ENCODE results near the gene MSI1. TPM values are rescaled to one million over a fixed set of nuclear protein-coding genes. Genes with fewer than 3 reads are reported as not detected.
A peak's percentile ranks its signal among the peaks of the same experiment; 100 is the strongest.

The MSI1 gene
- 0.11 TPM for total RNA-seq

DNA sequence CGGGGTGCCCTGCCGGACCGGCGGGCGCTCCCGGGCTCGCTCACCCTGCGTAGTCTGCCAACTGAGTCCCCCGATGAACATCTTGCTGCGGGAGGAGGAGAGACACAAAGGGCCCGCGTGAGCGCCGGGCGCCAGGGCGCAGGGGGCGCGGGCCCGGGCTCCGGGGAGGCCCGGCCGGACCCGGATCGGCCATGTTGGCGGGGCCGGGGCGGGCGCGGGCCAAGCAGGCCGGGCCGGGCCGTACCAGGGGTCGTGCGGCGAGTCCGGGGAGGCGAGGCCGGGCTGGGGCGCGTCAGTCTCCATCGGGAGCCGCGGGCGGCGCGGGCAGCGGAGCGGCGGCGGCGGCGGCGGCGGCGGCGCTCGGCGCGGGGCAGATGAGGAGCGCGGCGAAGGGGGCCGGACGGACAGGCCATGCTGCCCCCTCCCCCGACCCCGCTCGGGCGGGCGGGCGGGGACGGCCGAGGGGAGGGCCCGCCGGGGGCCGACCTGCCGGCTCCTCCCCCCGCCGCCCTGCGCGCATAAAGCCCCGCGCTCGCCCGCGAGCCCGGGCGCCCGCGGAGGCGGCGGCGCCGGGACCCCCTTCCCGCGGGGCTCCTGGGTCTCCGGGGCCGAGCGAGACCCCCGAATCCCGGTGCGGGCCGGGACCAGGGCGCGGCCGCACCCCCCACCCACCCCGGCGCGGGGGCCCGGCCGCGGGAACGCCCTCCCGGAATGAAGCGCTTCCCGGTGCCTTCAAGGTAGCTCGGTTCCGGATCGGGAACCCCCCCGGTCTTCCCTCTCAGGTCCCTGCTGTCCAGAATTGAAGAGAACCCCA, at the start of gene MSI1:
Gene MSI1 (minus strand): TSS at position 376 of the 814 bp plus-strand sequence. CDS start 73 bp downstream, at position 303.
- intact Hi-C loops (cut with DNase I): no loop called here
- Histone ChIP-seq H3K27ac (no peak within 1 kb of the TSS), H3K9me3 (no peaks in the 10 kb centered on the region), H3K36me3 (no peaks in the 10 kb centered on the region), H3K4me1 (peaks cover 8 to 14% of the 10 kb centered on the region in 2 donors), H3K4me3 (peak within 1 kb of the TSS; percentile 56 to 68), H3K27me3 (peaks cover 16% of the 10 kb centered on the region)
- DNase-seq (ENCODE audit: low spot score in 2 of 2): no peak
- TF ChIP-seq CTCF (IDR thresholded peaks at IDR 0.05): no peak

DNA sequence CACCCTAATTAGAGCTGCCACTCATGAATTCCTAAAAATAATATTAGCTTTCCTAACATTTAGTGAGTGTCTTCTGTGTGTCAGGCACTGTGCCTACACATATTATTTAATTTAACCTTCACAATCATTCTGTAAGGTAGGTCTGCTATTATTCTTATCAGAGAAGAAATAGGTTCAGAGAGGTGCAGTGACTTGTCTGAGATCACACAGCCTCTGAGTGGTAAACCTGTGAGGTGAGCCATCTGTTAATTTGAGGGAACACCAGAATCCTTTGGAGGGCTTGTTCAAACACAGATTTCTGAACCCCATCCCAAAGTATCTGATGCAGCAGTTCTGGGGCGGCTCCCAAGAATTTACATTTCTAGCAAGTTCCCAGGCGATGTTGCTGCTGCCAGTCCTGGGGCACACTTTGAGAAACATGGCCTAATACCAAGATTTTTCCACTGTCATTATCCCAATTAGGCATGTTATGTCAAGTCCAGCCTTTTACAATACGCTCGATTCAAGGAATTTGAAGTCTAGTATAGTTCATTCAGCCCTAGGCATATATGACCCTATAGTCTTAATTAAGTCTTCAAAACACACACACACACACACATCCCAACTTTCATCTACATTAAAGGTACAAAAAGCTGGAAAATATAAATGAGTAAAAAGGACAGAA, 49.1 kb upstream of the MSI1 start:
- Histone ChIP-seq H3K27me3 (no peaks in the 10 kb centered on the region), H3K9me3 (no peaks in the 10 kb centered on the region), H3K4me1 (no peaks in the 10 kb centered on the region), H3K4me3 (no peak overlapping the region), H3K36me3 (no peaks in the 10 kb centered on the region), H3K27ac (no peak overlapping the region)
- TF ChIP-seq CTCF (IDR thresholded peaks at IDR 0.05): no peak
- DNase-seq (ENCODE audit: low spot score in 2 of 2): no peak
- intact Hi-C loops (cut with DNase I): no loop called here

DNA sequence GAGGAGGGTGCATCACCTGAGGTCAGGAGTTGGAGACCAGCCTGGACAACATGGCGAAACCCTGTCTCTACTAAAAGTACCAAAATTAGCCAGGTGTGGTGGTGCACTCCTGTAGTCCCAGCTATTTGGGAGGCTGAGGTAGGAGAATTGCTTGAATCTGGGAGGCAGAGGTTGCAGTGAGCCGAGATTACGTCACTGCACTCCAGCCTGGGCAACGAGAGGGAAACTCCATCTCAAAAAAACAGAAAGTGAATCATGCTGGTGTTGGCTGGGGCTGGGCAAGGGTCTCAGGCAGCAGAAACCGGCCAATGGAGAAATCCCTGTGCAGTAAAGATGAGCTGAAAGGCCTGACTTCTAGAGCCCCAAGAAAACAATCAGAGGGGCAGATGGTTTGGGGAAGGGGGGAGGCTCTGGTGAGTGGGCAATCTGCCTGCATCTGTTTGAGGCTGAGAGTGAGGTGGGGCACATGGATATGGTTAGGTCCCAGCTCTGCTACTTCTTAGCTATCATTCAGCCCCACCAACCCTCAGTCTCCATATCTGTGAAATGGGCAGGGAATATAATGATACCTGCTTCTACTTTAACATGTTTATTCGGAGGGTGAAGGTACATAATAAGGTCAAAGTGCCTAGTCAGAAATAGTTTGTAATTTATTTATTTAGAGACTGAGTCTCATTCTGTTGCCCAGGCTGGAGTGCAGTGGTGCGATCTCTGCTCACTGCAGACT, 47.7 kb upstream of the MSI1 start:
- intact Hi-C loops (cut with DNase I): no loop called here

GRCh38 chr12:120413901-120414695, 45.1 kb upstream of the MSI1 start:
- no peak for TF ChIP-seq CTCF (IDR thresholded peaks at IDR 0.05)
- H3K9me3 ChIP-seq: no peaks in the 10 kb centered on the region
- H3K4me3 ChIP-seq: no peak overlapping the region
- DNase-seq (ENCODE audit: low spot score in 2 of 2): no peak
- H3K27me3 ChIP-seq: no peaks in the 10 kb centered on the region
- intact Hi-C loops (cut with DNase I): no loop called here
- no peaks in the 10 kb centered on the region for H3K36me3 ChIP-seq
- no peak overlapping the region for H3K27ac ChIP-seq
- H3K4me1 ChIP-seq: no peaks in the 10 kb centered on the region

More for the DNA sequence above, 47.7 kb upstream of the MSI1 start:
- DNase-seq (ENCODE audit: low spot score in 2 of 2): no peak
- H3K27me3 ChIP-seq: no peaks in the 10 kb centered on the region
- H3K4me3 ChIP-seq: no peak overlapping the region
- H3K4me1 ChIP-seq: no peaks in the 10 kb centered on the region
- TF ChIP-seq CTCF (IDR thresholded peaks at IDR 0.05): no peak
- no peak overlapping the region for H3K27ac ChIP-seq
- no peaks in the 10 kb centered on the region for H3K9me3 ChIP-seq
- H3K36me3 ChIP-seq: no peaks in the 10 kb centered on the region

- intact Hi-C loops (cut with DNase I): no loop called here
- Histone ChIP-seq H3K36me3 (no peaks in the 10 kb centered on the region), H3K27ac (no peak overlapping the region), H3K9me3 (no peaks in the 10 kb centered on the region), H3K4me3 (no peak overlapping the region), H3K27me3 (no peaks in the 10 kb centered on the region), H3K4me1 (no peaks in the 10 kb centered on the region)
- TF ChIP-seq CTCF (IDR thresholded peaks at IDR 0.05): no peak
- DNase-seq (ENCODE audit: low spot score in 2 of 2): no peak
Observed at GRCh38 chr12:120412421-120412820, 43.5 kb upstream of the MSI1 start.
